ENCODE results near the gene ZSWIM6. TPM values are rescaled to one million over a fixed set of nuclear protein-coding genes. Genes with fewer than 3 reads are reported as not detected.

Gene ZSWIM6
- total RNA-seq, 1 experiment from 2014 or later = 10.8 TPM

- no peak for DNase-seq (ENCODE audit: low read depth, low spot score)
- Histone ChIP-seq H3K9me3 (ENCODE audit: control insufficient read depth, insufficient read depth, low read depth, low read length) (no peaks in the 10 kb centered on the region), H3K36me3 (ENCODE audit: control insufficient read depth, insufficient read depth, low read length) (no peaks in the 10 kb centered on the region), H3K27ac (ENCODE audit: low read length) (no peak overlapping the region), H3K27me3 (ENCODE audit: control insufficient read depth, insufficient read depth, low read length) (no peaks in the 10 kb centered on the region), H3K4me1 (ENCODE audit: control insufficient read depth, insufficient read depth, low read length) (no peaks in the 10 kb centered on the region), H3K4me3 (ENCODE audit: low read depth in 2 of 2, low read length in 2 of 2) (no peak overlapping the region)
- ChIA-PET POLR2A (no interaction called here), CTCF (no interaction called here)
- no TSS peak for BruUV-seq (replicated peaks)
- TF ChIP-seq TCF7L2 (IDR thresholded peaks at IDR 0.05; ENCODE audit: low read depth, low read length) (no peak), CTCF (IDR thresholded peaks at IDR 0.05) (no peak)
- in situ Hi-C loops (cut with HindIII; ENCODE audit: low pct_unique_long_range_greater_than_20kb, low sequenced_read_pairs) = no loop called here
- no peak for ATAC-seq
- intact Hi-C loops (cut with micrococcal nuclease; ENCODE audit: unreplicated experiment) = no loop called here
Measured at GRCh38 chr5:61572959-61573358, 240.9 kb downstream of the ZSWIM6 start.

DNA sequence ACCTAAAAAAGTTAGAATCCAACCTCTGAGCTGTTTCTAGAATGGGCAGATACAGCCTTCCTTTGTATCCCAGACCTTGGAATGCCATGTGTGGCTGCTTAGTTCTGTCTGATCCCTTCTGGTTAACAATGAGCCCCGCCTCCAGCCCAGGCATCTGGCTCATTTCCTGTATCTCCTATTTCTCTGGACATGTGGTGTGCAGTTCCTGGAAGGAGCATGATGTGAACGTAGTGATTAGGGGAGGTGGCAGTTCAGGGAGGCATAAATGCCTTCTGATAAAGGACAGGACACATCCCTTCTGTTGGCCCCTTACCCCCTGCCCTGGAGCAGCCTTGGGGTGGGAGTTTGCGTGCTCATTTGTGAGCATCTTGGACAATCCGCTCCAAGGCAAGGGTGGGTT, 243.0 kb downstream of the ZSWIM6 start:
- in situ Hi-C loops (cut with HindIII; ENCODE audit: low pct_unique_long_range_greater_than_20kb, low sequenced_read_pairs) = no loop called here
- intact Hi-C loops (cut with micrococcal nuclease; ENCODE audit: unreplicated experiment) = no loop called here
- H3K27ac ChIP-seq (ENCODE audit: low read length) = no peak overlapping the region
- ChIA-PET CTCF (no interaction called here), POLR2A (no interaction called here)
- TF ChIP-seq POLR2AphosphoS5 (IDR thresholded peaks at IDR 0.05; ENCODE audit: low read depth, low read length) = no peak
- no peak for TF ChIP-seq TCF7L2 (IDR thresholded peaks at IDR 0.05; ENCODE audit: low read depth, low read length)
- no peak for TF ChIP-seq CTCF (IDR thresholded peaks at IDR 0.05)
- TF ChIP-seq REST (IDR thresholded peaks at IDR 0.05; ENCODE audit: insufficient read depth in 1 of 2, low read depth in 2 of 2, low read length in 1 of 2) = no peak
- no peak for TF ChIP-seq SIN3A (IDR thresholded peaks at IDR 0.05; ENCODE audit: borderline replicate concordance, insufficient read depth, low read depth, low read length)
- no peaks in the 10 kb centered on the region for H3K36me3 ChIP-seq (ENCODE audit: control insufficient read depth, insufficient read depth, low read length)
- H3K27me3 ChIP-seq (ENCODE audit: control insufficient read depth, insufficient read depth, low read length) = peaks cover 3% of the 10 kb centered on the region; the same call in 1 of the 2 replicates
- no peak overlapping the region for H3K4me3 ChIP-seq (ENCODE audit: low read depth in 2 of 2, low read length in 2 of 2)
- no peak for DNase-seq (ENCODE audit: low read depth, low spot score)
- no TSS peak for BruUV-seq (replicated peaks)
- no peaks in the 10 kb centered on the region for H3K9me3 ChIP-seq (ENCODE audit: control insufficient read depth, insufficient read depth, low read depth, low read length)
- no peak for ATAC-seq
- no peaks in the 10 kb centered on the region for H3K4me1 ChIP-seq (ENCODE audit: control insufficient read depth, insufficient read depth, low read length)

GRCh38 chr5:61575581-61575980, 243.5 kb downstream of the ZSWIM6 start:
- DNase-seq (ENCODE audit: low read depth, low spot score) = no peak
- H3K27me3 ChIP-seq (ENCODE audit: control insufficient read depth, insufficient read depth, low read length) = peaks cover 3% of the 10 kb centered on the region; the same call in 1 of the 2 replicates
- in situ Hi-C loops (cut with HindIII; ENCODE audit: low pct_unique_long_range_greater_than_20kb, low sequenced_read_pairs) = no loop called here
- no peak overlapping the region for H3K4me3 ChIP-seq (ENCODE audit: low read depth in 2 of 2, low read length in 2 of 2)
- no TSS peak for BruUV-seq (replicated peaks)
- no peak overlapping the region for H3K27ac ChIP-seq (ENCODE audit: low read length)
- intact Hi-C loops (cut with micrococcal nuclease; ENCODE audit: unreplicated experiment) = no loop called here
- H3K36me3 ChIP-seq (ENCODE audit: control insufficient read depth, insufficient read depth, low read length) = no peaks in the 10 kb centered on the region
- no peaks in the 10 kb centered on the region for H3K4me1 ChIP-seq (ENCODE audit: control insufficient read depth, insufficient read depth, low read length)
- POLR2A ChIA-PET = no interaction called here
- H3K9me3 ChIP-seq (ENCODE audit: control insufficient read depth, insufficient read depth, low read depth, low read length) = no peaks in the 10 kb centered on the region
- CTCF ChIA-PET = no interaction called here
- no peak for ATAC-seq
- TF ChIP-seq SIN3A (IDR thresholded peaks at IDR 0.05; ENCODE audit: borderline replicate concordance, insufficient read depth, low read depth, low read length) (no peak), CTCF (IDR thresholded peaks at IDR 0.05) (no peak)
